Endothelial cell of umbilical vein (primary cell): ENCODE results near the gene MLLT6. TPM values are rescaled to one million over a fixed set of nuclear protein-coding genes. Genes with fewer than 3 reads are reported as not detected.

Experiments
- BruUV-seq: library from RNA; stranded (reverse); fragments of 400-500 nt; replicated peaks from 2 replicates; lab custom pipeline; 2021; lab: Mats Ljungman, UMichigan
- CTCF ChIA-PET: fragments of 300-600, 350-600 bp; sonication (Branson Sonifier 250); formaldehyde crosslinking; loops from one replicate; lab custom pipeline; 2021; ENCODE audit warnings: antibody characterized with exemption, inconsistent platforms; lab: Charles Lee
- POLR2A ChIA-PET: fragments of 300-600, 350-600 bp; sonication (Branson Sonifier 250); formaldehyde crosslinking; loops from one replicate; lab custom pipeline; 2021; ENCODE audit warnings: antibody characterized with exemption, inconsistent platforms; lab: Charles Lee
- DNase-seq: peaks from one replicate; pipeline ENCODE4 v3.0.0-alpha.2; 2011; ENCODE audit warnings: low read depth, low spot score
- FAIRE-seq: peaks from 2 replicates; lab custom pipeline; 2011; peaks lifted over from hg19 to GRCh38; lab: Jason Lieb, UNC
- H2AFZ ChIP-seq: 2 replicates; pipeline ENCODE4 v1.6.0; 2012; ENCODE audit warnings: low read depth, low read length, control low read depth, inconsistent platforms
- H3K27ac ChIP-seq: 2 replicates; pipeline ENCODE4 v1.5.1; 2011; ENCODE audit warnings: low read depth, mild to moderate bottlenecking, control low read depth, low read length, moderate library complexity; ENCODE audit not compliant: insufficient read depth
- H3K27me3 ChIP-seq, 2 experiments: 2 replicates each; pipeline versions ENCODE4 v1.6.0 to v1.6.1; 2011; ENCODE audit warnings: low read length in 2 of 2, mixed read lengths in 1 of 2; ENCODE audit not compliant: control insufficient read depth in 2 of 2, insufficient read depth in 2 of 2
- H3K36me3 ChIP-seq, 2 experiments: 2 replicates in 1 of 2; 3 replicates in 1 of 2; pipeline ENCODE4 v1.5.1; 2011; ENCODE audit warnings: low read length in 2 of 2, mild to moderate bottlenecking in 1 of 2, moderate library complexity in 1 of 2; ENCODE audit not compliant: control insufficient read depth in 2 of 2, insufficient read depth in 2 of 2; ENCODE audit errors: extremely low read depth in 1 of 2
- H3K4me1 ChIP-seq: 3 replicates; pipeline ENCODE4 v1.5.1; 2011; ENCODE audit warnings: mild to moderate bottlenecking, low read length; ENCODE audit not compliant: control insufficient read depth, insufficient read depth; ENCODE audit errors: extremely low read depth
- H3K4me2 ChIP-seq: 2 replicates; pipeline ENCODE4 v1.6.1; 2011; ENCODE audit warnings: low read length, control low read depth, mixed read lengths; ENCODE audit not compliant: insufficient read depth
- H3K4me3 ChIP-seq, 3 experiments: fragments of 200-600 bp in 1 of 3; sonication (generic), shearing (Covaris generic) in 1 of 3; replicated peaks in 1 of 3; 2 replicates each; pipeline ENCODE4 v1.5.1; 2011 to 2016; ENCODE audit warnings: control low read depth in 3 of 3, low read length in 3 of 3, mild to moderate bottlenecking in 2 of 3, inconsistent platforms in 1 of 3, low read depth in 1 of 3, moderate library complexity in 1 of 3; ENCODE audit not compliant: insufficient read depth in 1 of 3
- H3K79me2 ChIP-seq: 2 replicates; pipeline ENCODE4 v1.6.0; 2012; ENCODE audit warnings: low read length, inconsistent platforms; ENCODE audit not compliant: control insufficient read depth, insufficient read depth
- H3K9ac ChIP-seq: replicated peaks from 2 replicates; pipeline ENCODE3; 2011; ENCODE audit warnings: low read length, control low read depth; ENCODE audit not compliant: insufficient read depth; ENCODE audit errors: extremely low read depth
- H3K9me1 ChIP-seq: replicated peaks from 3 replicates; pipeline ENCODE4 v1.6.0; 2011; ENCODE audit warnings: mild to moderate bottlenecking, low read length; ENCODE audit not compliant: control insufficient read depth, insufficient read depth; ENCODE audit errors: extremely low read depth
- H3K9me3 ChIP-seq: replicated peaks from 2 replicates; pipeline ENCODE4 v1.5.1; 2012; ENCODE audit warnings: low read length, inconsistent platforms; ENCODE audit not compliant: control insufficient read depth, insufficient read depth
- H4K20me1 ChIP-seq: replicated peaks from 2 replicates; pipeline ENCODE3; 2011; ENCODE audit warnings: mild to moderate bottlenecking, low read length; ENCODE audit not compliant: control insufficient read depth, insufficient read depth; ENCODE audit errors: extremely low read depth
- CTCF ChIP-seq, 2 donors: IDR thresholded peaks; 1 replicate in 1 of 2; 2 replicates in 1 of 2; pipeline ENCODE4 v1.5.1; 2011; ENCODE audit warnings: low read length in 2 of 2, mild to moderate bottlenecking in 2 of 2, moderate library complexity in 2 of 2, control low read depth in 1 of 2, inconsistent platforms in 1 of 2, low read depth in 1 of 2; ENCODE audit not compliant: insufficient read depth in 1 of 2; ENCODE audit errors: extremely low read depth in 1 of 2
- FOS ChIP-seq: IDR thresholded peaks from 2 replicates; pipeline ENCODE4 v1.6.1; 2011; ENCODE audit warnings: mild to moderate bottlenecking, low read length, moderate library complexity, borderline replicate concordance; ENCODE audit not compliant: insufficient read depth
- GATA2 ChIP-seq: IDR thresholded peaks from 2 replicates; pipeline ENCODE4 v1.7.0; 2011; ENCODE audit warnings: low read depth, mild to moderate bottlenecking, moderate library complexity, mixed read lengths, low read length; ENCODE audit not compliant: insufficient read length, insufficient read depth
- JUN ChIP-seq: IDR thresholded peaks from 2 replicates; pipeline ENCODE4 v1.6.1; 2011; ENCODE audit warnings: borderline replicate concordance, low read depth; ENCODE audit not compliant: insufficient read length, insufficient read depth
- MYC ChIP-seq: IDR thresholded peaks from one replicate; pipeline ENCODE4 v1.6.1; 2011; ENCODE audit warnings: mild to moderate bottlenecking, low read depth, low read length
- POLR2A ChIP-seq: IDR thresholded peaks from 2 replicates; pipeline ENCODE4 v1.6.1; 2012; ENCODE audit warnings: low read depth, mild to moderate bottlenecking, control low read depth, low read length
- POLR2AphosphoS5 ChIP-seq: IDR thresholded peaks from 2 replicates; pipeline ENCODE4 v1.6.1; 2012; ENCODE audit warnings: low read depth, mild to moderate bottlenecking, control low read depth, low read length, moderate library complexity; ENCODE audit not compliant: insufficient read depth
- dilution Hi-C: fragments of 300-500 bp; cut with MboI; formaldehyde crosslinking; loops from one replicate; pipeline ENCODE4 v1.15.0; 2019; ENCODE audit warnings: low sequenced_read_pairs; ENCODE audit not compliant: extremely low pct_ligation_motif_present
- intact Hi-C: fragments of 100-400 bp; cut with micrococcal nuclease; formaldehyde crosslinking; loops from one replicate; pipeline ENCODE4 v1.10.0; 2022
- polyA plus RNA-seq, 4 experiments: library from polyadenylated mRNA; depleted of rRNA in 3 of 4; stranded (reverse) in 3 of 4; unstranded in 1 of 4; fragments of >200 nt; gene quantifications; 2 replicates each; pipeline versions ENCODE4 v1.2.1 to v1.2.3, GENCODE V29; 2011 to 2012; ENCODE audit warnings: missing spikeins in 1 of 4
- total RNA-seq: library from RNA; stranded (reverse); gene quantifications from 2 replicates; pipeline ENCODE4 v1.2.3, GENCODE V29; 2021

MLLT6 gene
- total and polyA plus RNA-seq, 2 donors (not counting 3 experiments of a cell fraction or from before 2014, with no cell fraction given): 32.1 to 85.4 TPM

GRCh38 chr17:38657824-38658740, 47.0 kb upstream of the MLLT6 start:
- H2AFZ ChIP-seq: no peak overlapping the region
- no peak for TF ChIP-seq MYC
- no peak for TF ChIP-seq FOS
- TF ChIP-seq CTCF (IDR thresholded peaks at IDR 0.05; ENCODE audit: extremely low read depth in 1 of 2, insufficient read depth in 1 of 2, low read depth in 1 of 2, low read length in 2 of 2): no peak
- TF ChIP-seq JUN: no peak
- no peak for TF ChIP-seq POLR2AphosphoS5
- no peak for TF ChIP-seq POLR2A
- TF ChIP-seq GATA2: no peak
- H3K9ac ChIP-seq: no peak overlapping the region
- no peaks in the 10 kb centered on the region for H3K9me3 ChIP-seq
- H3K4me2 ChIP-seq: no peak overlapping the region
- no TSS peak for BruUV-seq
- H3K9me1 ChIP-seq: no peaks in the 10 kb centered on the region
- peaks cover 7 to 10% of the 10 kb centered on the region in 2 experiments for H3K27me3 ChIP-seq
- no peaks in the 10 kb centered on the region for H3K36me3 ChIP-seq
- intact Hi-C loops (no loop called here), dilution Hi-C loops (no loop called here)
- CTCF ChIA-PET: interaction anchor here (0.9 to 3.2 kb wide), 4 partner anchors 9 to 99 kb away, joined by 3 to 13 read pairs (median 4); no protein-coding TSS in a partner anchor
- DNase-seq: no peak
- FAIRE-seq: no peak
- H3K27ac ChIP-seq: no peak overlapping the region
- H3K4me3 ChIP-seq: no peak overlapping the region
- H3K79me2 ChIP-seq: no peaks in the 10 kb centered on the region
- H3K4me1 ChIP-seq: no peaks in the 10 kb centered on the region
- no peaks in the 10 kb centered on the region for H4K20me1 ChIP-seq
- POLR2A ChIA-PET: no interaction called here
